ENCODE data around the gene SERPINA6.
"Not testable (repeated sequence)": the region's sequence is repeated elsewhere in the genome, so short reads cannot be mapped to it uniquely, and the experiment has no call there.

SERPINA6 gene

GRCh38 chr14:94364037-94364436 is 40.9 kb upstream of the SERPINA6 start:
- no peak overlapping the region for H3K4me3 ChIP-seq (ENCODE audit: low read depth, low read length)
- no peaks in the 10 kb centered on the region for H3K36me3 ChIP-seq (ENCODE audit: control insufficient read depth, insufficient read depth, low read length)
- H3K9ac ChIP-seq (ENCODE audit: low read depth, low read length) = no peak overlapping the region
- no peaks in the 10 kb centered on the region for H3K9me3 ChIP-seq (ENCODE audit: control insufficient read depth, insufficient read depth, low read length)
- H3K4me1 ChIP-seq (ENCODE audit: control insufficient read depth, insufficient read depth, low read length) = no peaks in the 10 kb centered on the region
- no peaks in the 10 kb centered on the region for H3K27me3 ChIP-seq (ENCODE audit: control insufficient read depth, insufficient read depth, low read length)

DNA sequence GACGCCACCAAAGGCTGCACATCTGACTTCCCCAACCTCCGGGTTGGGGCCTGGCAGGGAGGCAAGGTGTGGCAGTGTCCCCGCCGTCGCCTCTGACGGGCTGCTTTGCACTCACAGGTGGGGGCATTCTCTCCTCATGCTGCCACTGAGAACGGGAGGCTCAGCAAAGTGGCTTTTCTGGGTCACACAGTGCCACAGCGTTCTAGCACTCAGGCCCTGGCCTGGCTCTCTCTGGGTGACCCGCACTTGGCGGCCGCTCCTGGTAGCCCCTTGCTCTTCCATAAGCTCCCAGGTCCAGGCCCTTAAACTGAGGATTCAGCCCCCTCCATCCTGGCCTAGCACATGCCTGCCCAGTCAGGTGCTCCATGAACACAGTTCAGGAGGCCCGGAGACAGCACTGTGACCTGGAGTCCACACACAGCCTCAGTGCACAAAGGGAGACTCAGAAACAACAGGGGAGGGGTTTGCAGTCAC is 40.1 kb upstream of the SERPINA6 start:
- H3K9ac ChIP-seq (ENCODE audit: low read depth, low read length) = no peak overlapping the region
- H3K9me3 ChIP-seq (ENCODE audit: control insufficient read depth, insufficient read depth, low read length) = no peaks in the 10 kb centered on the region
- no peak overlapping the region for H3K4me3 ChIP-seq (ENCODE audit: low read depth, low read length)
- H3K36me3 ChIP-seq (ENCODE audit: control insufficient read depth, insufficient read depth, low read length) = no peaks in the 10 kb centered on the region
- H3K4me1 ChIP-seq (ENCODE audit: control insufficient read depth, insufficient read depth, low read length) = no peaks in the 10 kb centered on the region
- no peaks in the 10 kb centered on the region for H3K27me3 ChIP-seq (ENCODE audit: control insufficient read depth, insufficient read depth, low read length)

GRCh38 chr14:94362614-94363133 is 39.5 kb upstream of the SERPINA6 start:
- H3K27me3 ChIP-seq (ENCODE audit: control insufficient read depth, insufficient read depth, low read length) = no peaks in the 10 kb centered on the region
- H3K4me1 ChIP-seq (ENCODE audit: control insufficient read depth, insufficient read depth, low read length) = no peaks in the 10 kb centered on the region
- H3K4me3 ChIP-seq (ENCODE audit: low read depth, low read length) = no peak overlapping the region
- no peaks in the 10 kb centered on the region for H3K36me3 ChIP-seq (ENCODE audit: control insufficient read depth, insufficient read depth, low read length)
- no peak overlapping the region for H3K9ac ChIP-seq (ENCODE audit: low read depth, low read length)
- no peaks in the 10 kb centered on the region for H3K9me3 ChIP-seq (ENCODE audit: control insufficient read depth, insufficient read depth, low read length)

DNA sequence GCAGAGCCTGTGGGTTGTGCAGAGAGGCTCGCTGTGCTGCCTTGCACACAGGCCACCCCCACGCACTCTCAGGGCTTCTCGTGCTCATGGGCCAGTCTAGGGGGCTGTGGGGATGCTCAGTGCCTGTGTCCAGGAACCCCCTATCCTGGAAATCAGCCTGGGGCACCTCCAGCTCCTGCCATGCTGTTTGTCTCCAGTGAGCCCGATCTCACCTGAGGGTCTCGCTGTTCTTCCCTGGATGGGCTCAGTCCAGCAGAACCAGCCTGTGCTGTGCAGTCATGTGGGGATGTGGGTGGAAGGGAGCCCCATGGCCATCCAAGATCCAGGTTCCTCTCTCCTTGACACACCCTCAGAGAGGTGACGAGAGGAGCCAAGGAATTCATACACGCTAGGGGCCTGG is 38.5 kb upstream of the SERPINA6 start:
- Histone ChIP-seq H3K36me3 (ENCODE audit: control insufficient read depth, insufficient read depth, low read length) (no peaks in the 10 kb centered on the region), H3K9ac (ENCODE audit: low read depth, low read length) (no peak overlapping the region), H3K4me1 (ENCODE audit: control insufficient read depth, insufficient read depth, low read length) (no peaks in the 10 kb centered on the region), H3K27me3 (ENCODE audit: control insufficient read depth, insufficient read depth, low read length) (no peaks in the 10 kb centered on the region), H3K9me3 (ENCODE audit: control insufficient read depth, insufficient read depth, low read length) (no peaks in the 10 kb centered on the region), H3K4me3 (ENCODE audit: low read depth, low read length) (no peak overlapping the region)

GRCh38 chr14:94360945-94361565 is 37.9 kb upstream of the SERPINA6 start:
- Histone ChIP-seq H3K9me3 (ENCODE audit: control insufficient read depth, insufficient read depth, low read length) (no peaks in the 10 kb centered on the region), H3K9ac (ENCODE audit: low read depth, low read length) (no peak overlapping the region), H3K27me3 (ENCODE audit: control insufficient read depth, insufficient read depth, low read length) (no peaks in the 10 kb centered on the region), H3K36me3 (ENCODE audit: control insufficient read depth, insufficient read depth, low read length) (no peaks in the 10 kb centered on the region), H3K4me1 (ENCODE audit: control insufficient read depth, insufficient read depth, low read length) (no peaks in the 10 kb centered on the region), H3K4me3 (ENCODE audit: low read depth, low read length) (no peak overlapping the region)

DNA sequence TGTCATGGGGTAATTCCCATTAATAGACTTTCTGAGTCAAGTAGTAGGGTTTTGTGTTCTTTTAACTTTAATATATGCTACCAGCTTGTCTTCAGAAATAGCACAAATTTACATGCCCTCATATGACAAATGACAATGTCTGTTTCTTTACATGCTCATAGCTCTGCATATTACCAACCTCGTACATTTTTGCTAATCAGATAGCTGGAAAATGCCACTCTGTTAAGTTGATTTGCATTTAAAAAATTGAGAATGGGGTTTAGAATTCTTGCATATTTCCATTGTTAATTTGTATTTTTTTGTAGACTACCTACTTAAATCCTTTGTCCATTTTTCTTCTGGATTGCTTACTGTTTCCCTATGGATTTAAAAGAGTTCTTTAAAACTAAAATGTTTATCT is 34.0 kb upstream of the SERPINA6 start:
- H3K9me3 ChIP-seq (ENCODE audit: control insufficient read depth, insufficient read depth, low read length) = no peaks in the 10 kb centered on the region
- H3K27me3 ChIP-seq (ENCODE audit: control insufficient read depth, insufficient read depth, low read length) = no peaks in the 10 kb centered on the region
- H3K4me3 ChIP-seq (ENCODE audit: low read depth, low read length) = no peak overlapping the region
- no peaks in the 10 kb centered on the region for H3K4me1 ChIP-seq (ENCODE audit: control insufficient read depth, insufficient read depth, low read length)
- H3K36me3 ChIP-seq (ENCODE audit: control insufficient read depth, insufficient read depth, low read length) = no peaks in the 10 kb centered on the region
- H3K9ac ChIP-seq (ENCODE audit: low read depth, low read length) = no peak overlapping the region

- no peak overlapping the region for H3K4me3 ChIP-seq (ENCODE audit: low read depth, low read length)
- no peak overlapping the region for H3K9ac ChIP-seq (ENCODE audit: low read depth, low read length)
- H3K27me3 ChIP-seq (ENCODE audit: control insufficient read depth, insufficient read depth, low read length) = no peaks in the 10 kb centered on the region
- no peaks in the 10 kb centered on the region for H3K4me1 ChIP-seq (ENCODE audit: control insufficient read depth, insufficient read depth, low read length)
- no peaks in the 10 kb centered on the region for H3K9me3 ChIP-seq (ENCODE audit: control insufficient read depth, insufficient read depth, low read length)
- no peaks in the 10 kb centered on the region for H3K36me3 ChIP-seq (ENCODE audit: control insufficient read depth, insufficient read depth, low read length)
These were observed 33.4 kb upstream of the SERPINA6 start for GRCh38 chr14:94356379-94357056.

GRCh38 chr14:94355191-94355794 is 32.2 kb upstream of the SERPINA6 start:
- no peak overlapping the region for H3K9ac ChIP-seq (ENCODE audit: low read depth, low read length)
- no peaks in the 10 kb centered on the region for H3K27me3 ChIP-seq (ENCODE audit: control insufficient read depth, insufficient read depth, low read length)
- H3K36me3 ChIP-seq (ENCODE audit: control insufficient read depth, insufficient read depth, low read length) = no peaks in the 10 kb centered on the region
- H3K4me1 ChIP-seq (ENCODE audit: control insufficient read depth, insufficient read depth, low read length) = no peaks in the 10 kb centered on the region
- H3K9me3 ChIP-seq (ENCODE audit: control insufficient read depth, insufficient read depth, low read length) = no peaks in the 10 kb centered on the region
- no peak overlapping the region for H3K4me3 ChIP-seq (ENCODE audit: low read depth, low read length)

DNA sequence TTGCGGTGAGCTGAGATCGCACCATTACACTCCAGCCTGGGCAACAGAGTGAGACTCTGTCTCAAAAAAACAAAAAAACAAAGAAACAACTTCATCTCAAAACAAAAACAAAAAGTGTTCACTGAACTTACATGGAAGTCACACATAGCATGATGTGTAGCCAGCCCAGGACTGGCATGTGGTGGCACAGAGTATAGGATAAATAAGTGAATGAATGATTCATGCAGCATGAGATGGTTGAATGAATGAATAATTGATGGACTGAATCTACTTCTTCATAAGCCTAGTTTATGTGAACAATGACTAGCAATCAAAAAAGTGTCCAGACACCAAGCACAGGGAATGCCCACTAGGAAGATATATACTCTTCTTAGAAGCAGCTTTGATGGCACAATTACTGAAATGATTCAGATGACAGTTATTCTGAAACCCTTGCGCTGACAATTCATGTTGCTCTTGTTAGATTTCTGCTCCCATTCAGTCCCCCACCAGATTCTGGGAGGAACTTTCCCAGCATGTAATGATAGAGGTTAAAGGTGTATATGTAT is 31.6 kb upstream of the SERPINA6 start:
- Histone ChIP-seq H3K27me3 (ENCODE audit: control insufficient read depth, insufficient read depth, low read length) (no peaks in the 10 kb centered on the region), H3K36me3 (ENCODE audit: control insufficient read depth, insufficient read depth, low read length) (no peaks in the 10 kb centered on the region), H3K9me3 (ENCODE audit: control insufficient read depth, insufficient read depth, low read length) (no peaks in the 10 kb centered on the region), H3K4me1 (ENCODE audit: control insufficient read depth, insufficient read depth, low read length) (no peaks in the 10 kb centered on the region), H3K9ac (ENCODE audit: low read depth, low read length) (no peak overlapping the region), H3K4me3 (ENCODE audit: low read depth, low read length) (no peak overlapping the region)

GRCh38 chr14:94354190-94354589 is 31.1 kb upstream of the SERPINA6 start:
- H3K27me3 ChIP-seq (ENCODE audit: control insufficient read depth, insufficient read depth, low read length); H3K9me3 ChIP-seq (ENCODE audit: control insufficient read depth, insufficient read depth, low read length); H3K4me1 ChIP-seq (ENCODE audit: control insufficient read depth, insufficient read depth, low read length); H3K36me3 ChIP-seq (ENCODE audit: control insufficient read depth, insufficient read depth, low read length); H3K4me3 ChIP-seq (ENCODE audit: low read depth, low read length); H3K9ac ChIP-seq (ENCODE audit: low read depth, low read length): not testable (repeated sequence)

GRCh38 chr14:94349276-94349675 is 26.1 kb upstream of the SERPINA6 start:
- Histone ChIP-seq H3K36me3 (ENCODE audit: control insufficient read depth, insufficient read depth, low read length) (no peaks in the 10 kb centered on the region), H3K27me3 (ENCODE audit: control insufficient read depth, insufficient read depth, low read length) (no peaks in the 10 kb centered on the region), H3K4me3 (ENCODE audit: low read depth, low read length) (no peak overlapping the region), H3K9me3 (ENCODE audit: control insufficient read depth, insufficient read depth, low read length) (no peaks in the 10 kb centered on the region), H3K4me1 (ENCODE audit: control insufficient read depth, insufficient read depth, low read length) (no peaks in the 10 kb centered on the region), H3K9ac (ENCODE audit: low read depth, low read length) (no peak overlapping the region)

GRCh38 chr14:94348836-94349235 is 25.7 kb upstream of the SERPINA6 start:
- Histone ChIP-seq H3K4me3 (ENCODE audit: low read depth, low read length) (no peak overlapping the region), H3K27me3 (ENCODE audit: control insufficient read depth, insufficient read depth, low read length) (no peaks in the 10 kb centered on the region), H3K9ac (ENCODE audit: low read depth, low read length) (no peak overlapping the region), H3K4me1 (ENCODE audit: control insufficient read depth, insufficient read depth, low read length) (no peaks in the 10 kb centered on the region), H3K36me3 (ENCODE audit: control insufficient read depth, insufficient read depth, low read length) (no peaks in the 10 kb centered on the region), H3K9me3 (ENCODE audit: control insufficient read depth, insufficient read depth, low read length) (no peaks in the 10 kb centered on the region)

All from iPS-15b (cell line).